GM21786 (cell line): ENCODE measurements around the gene LPP.

Experiments used
- ATAC-seq: cut with Tn5 transposase; IDR thresholded peaks from one replicate; pipeline ENCODE4 v1.9.1; 2021; ENCODE audit not compliant: unreplicated experiment

Gene LPP

DNA sequence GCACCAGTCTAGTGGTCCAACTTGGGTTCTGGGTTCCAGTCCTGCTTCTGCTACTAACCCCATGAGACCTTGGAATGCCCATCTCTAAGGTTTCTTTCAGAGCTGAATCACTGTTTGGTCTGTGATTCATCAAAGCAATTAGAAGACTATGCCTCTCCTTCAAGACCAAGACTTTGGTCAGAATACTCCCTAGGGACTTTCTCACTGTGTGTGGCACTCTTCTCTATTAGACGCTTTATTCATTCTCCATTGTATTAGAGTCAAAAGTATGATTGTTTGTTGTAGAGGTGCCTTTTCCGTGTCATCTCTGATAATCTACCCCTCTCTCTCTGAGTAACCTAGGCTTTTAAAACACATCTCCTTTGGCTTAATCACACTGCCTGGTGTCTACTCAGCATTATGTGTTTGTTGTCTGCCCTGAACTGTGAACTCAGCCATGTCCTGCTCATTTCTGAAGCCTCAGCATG, 90.5 kb downstream of the LPP start:
- ATAC-seq: no peak

DNA sequence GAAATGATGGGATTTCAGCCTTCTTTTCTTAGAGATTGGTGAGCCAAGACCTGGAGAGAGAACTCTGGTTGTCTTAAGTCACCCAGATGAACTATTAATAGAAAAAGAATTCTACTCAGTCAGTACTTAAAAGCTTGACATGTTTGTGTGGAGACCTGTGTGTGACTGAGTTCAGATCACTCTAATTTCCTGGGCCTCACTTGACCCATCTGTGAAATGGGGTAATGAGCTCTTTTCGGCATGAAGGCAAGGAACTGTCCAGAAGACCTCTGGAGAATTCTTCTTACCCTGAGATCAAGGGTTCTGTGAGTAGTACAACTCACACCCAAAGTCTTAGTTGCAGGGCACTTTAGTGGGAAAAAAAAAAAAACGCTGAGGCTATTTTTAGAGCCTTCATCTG, 92.9 kb downstream of the LPP start:
- ATAC-seq: no peak

DNA sequence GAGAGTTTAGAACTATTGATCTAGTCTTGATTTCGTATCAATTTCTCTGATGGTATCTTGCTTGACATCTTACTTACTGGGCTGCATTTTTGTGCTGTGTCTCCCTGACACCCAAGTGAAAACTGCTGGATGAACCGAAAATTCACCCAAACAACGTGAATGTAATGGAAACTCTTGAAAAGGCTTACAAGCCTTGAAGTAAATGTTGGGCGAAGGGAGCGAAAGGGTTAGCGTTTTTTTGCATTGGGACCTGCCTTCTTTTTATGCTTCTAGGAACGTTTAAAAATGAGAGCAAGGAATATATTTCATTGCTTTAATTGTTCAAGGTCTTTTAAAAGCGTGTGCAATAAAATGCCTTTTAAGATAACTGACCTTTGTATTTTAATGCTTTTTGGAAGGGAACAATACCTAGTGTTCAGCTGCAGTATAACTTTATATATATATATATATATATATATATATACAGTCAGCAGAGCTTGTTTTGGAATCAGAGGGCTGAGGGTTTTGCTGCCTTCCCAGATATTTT, 94.1 kb downstream of the LPP start:
- ATAC-seq: no peak

GRCh38 chr3:188253123-188253793, 99.3 kb downstream of the LPP start:
- ATAC-seq: no peak

DNA sequence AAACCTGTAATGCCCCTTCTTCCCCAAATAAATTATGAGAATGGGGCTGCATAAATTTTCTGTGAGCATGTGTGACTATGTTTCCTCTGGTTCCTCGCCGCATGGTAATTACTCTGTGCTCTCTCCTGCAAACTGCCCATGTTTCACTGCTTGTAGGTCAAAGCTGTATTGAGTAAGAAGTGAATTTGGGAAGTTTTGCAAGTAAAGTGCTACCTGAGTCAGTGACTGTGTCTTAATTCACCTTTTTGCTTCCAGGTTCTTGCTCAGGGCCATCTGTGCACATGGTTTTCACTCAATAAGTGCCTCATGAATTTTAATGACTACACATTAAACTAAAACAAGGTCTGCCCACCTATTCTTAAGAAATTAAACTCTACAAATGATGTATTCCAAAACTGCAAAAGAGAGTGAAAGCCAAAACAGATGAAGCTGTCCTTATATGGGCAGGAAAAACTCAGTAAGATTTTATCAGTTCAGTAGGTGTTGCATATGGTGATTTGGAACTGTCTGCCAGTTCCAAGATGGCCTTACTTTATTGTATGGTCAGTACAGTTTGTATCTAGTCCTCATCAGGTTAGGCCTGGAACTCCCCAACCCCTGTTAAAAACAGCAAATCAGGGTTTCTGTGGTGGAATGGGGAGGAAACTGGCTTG, 100.0 kb downstream of the LPP start:
- ATAC-seq: no peak

DNA sequence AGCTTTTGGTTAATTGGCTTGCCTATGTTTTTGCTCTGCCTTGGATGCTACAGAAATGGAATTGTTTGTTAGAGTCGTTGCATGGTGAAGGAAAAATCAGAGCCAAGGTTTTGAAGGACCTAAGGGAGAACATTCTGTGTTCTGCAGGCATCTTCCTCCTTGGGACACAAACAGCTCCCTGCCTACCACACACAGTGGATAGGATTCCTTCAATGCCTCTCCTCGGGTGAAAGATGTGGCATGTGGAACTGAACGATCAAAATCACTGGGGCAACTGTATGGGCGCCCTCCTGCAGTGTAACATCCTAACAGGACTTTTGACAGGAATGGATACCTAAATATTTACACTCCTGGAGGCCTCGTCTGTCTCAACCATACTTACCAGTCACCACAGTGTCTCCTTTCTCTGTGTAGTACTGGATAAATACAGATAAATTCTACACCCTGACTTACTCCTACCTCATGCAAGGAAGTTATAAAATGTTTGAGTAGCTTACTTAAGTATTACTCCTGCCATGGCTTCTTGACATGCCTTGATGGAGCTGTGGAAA, 100.6 kb downstream of the LPP start:
- ATAC-seq: no peak

GRCh38 chr3:188255190-188255589, 101.2 kb downstream of the LPP start:
- ATAC-seq: no peak

DNA sequence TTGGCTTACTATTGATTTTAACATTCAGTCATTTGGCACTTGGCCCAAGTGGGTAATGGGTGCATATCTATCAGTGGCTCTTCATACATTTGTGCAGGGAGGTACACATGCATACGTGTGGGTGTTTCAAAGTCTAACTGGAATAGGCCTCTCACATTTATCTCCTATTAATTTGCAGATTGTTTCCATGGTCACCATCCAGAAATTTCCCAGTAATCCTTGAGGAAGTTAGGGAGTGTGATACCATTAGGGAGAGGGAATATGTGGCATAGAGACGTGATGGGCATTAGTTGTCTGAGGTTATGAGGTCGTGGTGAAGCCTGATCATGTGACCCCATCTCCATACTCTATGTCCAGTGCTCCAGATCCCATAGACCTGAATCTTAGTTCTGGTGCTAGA, 102.8 kb downstream of the LPP start:
- no peak for ATAC-seq

- ATAC-seq: no peak
Observed at GRCh38 chr3:188257384-188258026, 103.5 kb downstream of the LPP start.

DNA sequence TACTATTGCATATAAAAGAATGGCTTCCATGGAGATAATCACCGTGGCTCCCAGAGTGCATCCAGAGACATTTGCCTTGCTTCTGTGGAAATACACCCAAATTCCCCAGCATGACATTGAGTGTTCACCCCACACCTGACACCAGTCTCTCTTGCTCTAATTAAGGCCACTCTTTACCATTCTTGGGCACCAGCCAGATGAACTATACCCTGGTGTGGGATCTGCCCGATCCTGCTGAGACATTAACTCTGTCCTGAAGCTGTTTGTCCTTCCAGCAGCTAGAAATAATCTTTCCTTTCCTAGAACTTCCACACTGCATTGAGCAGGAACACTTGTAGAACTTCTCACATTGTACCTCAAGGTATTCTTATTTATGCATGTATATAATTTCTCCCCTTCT, 105.2 kb downstream of the LPP start:
- ATAC-seq: no peak

GRCh38 chr3:188259596-188259995, 105.6 kb downstream of the LPP start:
- no peak for ATAC-seq

DNA sequence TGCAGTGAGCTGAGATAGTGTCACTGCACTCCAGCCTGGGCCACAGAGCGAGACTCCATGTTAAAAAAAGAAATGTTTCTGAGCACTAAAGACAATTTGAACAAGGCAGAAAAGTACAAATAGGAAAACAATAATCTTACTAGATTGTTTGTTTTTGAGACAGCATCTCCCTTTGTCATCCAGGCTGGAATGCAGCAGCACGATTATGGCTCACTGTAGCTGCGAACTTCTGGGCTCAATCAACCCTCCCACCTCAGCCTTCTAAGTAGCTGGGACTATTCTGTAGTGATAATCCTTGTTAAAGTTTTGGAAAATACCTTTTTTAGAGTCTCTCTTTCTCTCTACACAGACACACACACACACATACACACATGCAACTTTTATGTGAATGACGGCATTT, 107.1 kb downstream of the LPP start:
- no peak for ATAC-seq

DNA sequence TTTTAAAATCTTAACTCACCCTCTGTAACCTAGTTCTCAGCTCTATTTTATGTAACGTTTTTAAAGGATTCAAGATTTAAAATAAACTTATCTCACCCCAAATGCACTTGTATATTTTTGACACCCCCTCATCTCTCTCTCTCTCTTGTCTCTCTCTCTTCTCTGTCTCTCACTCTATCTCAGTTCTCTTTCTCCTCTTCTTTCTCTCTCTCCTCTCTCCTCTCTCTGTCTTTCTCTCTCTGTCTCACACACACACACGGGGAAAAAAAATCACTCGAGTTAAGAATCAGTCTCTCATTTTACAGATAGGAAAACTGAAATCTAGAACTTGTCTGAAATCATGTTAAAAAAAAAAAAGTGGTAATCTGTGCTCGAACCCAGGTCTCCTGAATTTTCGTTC, 108.5 kb downstream of the LPP start:
- no peak for ATAC-seq

DNA sequence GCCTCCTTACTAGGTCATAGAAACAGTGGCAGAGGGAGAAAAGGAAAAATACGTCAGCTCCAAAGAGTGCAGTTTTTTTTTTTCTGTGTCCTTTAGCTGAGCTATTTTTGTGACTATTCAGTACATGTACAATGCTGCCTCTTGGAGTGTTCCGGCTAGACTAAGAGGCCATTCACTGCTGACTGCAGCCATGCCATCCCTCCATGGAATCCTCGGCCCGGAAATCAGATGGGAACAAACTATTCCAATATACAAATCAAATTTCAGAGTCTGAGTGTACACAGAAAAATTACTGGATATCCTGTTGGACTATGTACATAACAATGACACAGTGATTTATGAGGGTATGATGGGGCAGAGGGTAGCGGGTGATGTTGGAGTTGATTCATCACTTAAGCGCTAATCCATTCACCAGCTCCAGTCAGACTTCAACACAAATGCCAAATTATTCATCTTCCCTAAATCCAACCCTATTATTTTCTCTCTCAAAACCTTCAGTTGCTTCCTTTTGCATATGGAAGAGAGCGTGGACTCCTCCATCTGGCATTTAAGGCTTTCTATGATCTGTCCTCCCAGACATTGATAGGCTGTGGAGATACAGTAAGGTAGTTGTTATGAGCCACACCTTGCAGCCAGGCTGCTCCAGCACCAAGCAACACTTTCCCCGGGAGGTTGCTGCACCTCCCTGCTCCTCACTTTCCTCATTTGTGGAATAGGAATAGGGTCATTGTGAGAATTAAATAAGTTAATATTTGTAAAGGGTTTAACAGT, 109.1 kb downstream of the LPP start:
- no peak for ATAC-seq

- ATAC-seq: no peak
Observed at GRCh38 chr3:188264226-188265207, 110.6 kb downstream of the LPP start.

DNA sequence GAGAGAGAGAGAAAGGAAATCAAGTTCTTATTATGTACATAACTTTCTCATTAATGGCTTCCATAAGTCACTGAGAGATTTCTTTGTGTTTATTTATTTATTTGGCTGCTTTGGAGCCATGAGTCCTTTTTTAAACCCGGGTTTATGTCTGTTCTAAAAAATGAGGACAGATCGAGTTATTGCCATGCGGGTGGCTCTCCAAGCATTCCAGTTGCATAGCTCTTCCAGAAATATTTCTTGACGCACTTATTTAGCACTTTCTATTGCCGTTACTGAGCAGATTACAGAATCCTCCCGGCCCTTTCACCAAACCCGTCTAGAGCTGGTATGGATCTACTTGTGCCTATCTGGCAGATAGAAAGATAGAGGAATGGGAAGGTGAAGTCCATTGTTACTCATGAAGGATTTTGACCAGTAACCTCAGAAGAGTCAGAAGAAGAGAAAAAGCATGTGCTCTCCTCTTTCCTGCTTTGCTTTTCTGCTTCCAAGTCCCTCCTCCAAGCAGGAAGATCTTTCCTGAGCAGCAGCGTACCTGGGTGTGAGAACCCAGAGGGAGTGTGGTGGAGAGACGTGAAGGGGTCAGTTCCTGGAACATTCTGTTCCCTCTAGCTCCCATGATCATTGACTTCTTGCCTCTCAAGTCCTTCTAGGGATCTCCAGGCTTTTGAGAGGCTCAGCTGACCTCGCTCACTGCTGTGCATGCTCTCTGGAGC, 112.8 kb downstream of the LPP start:
- no peak for ATAC-seq

- no peak for ATAC-seq
Observed at GRCh38 chr3:188267790-188268335, 113.9 kb downstream of the LPP start.

- no peak for ATAC-seq
Observed at GRCh38 chr3:188268336-188268735, 114.4 kb downstream of the LPP start.

DNA sequence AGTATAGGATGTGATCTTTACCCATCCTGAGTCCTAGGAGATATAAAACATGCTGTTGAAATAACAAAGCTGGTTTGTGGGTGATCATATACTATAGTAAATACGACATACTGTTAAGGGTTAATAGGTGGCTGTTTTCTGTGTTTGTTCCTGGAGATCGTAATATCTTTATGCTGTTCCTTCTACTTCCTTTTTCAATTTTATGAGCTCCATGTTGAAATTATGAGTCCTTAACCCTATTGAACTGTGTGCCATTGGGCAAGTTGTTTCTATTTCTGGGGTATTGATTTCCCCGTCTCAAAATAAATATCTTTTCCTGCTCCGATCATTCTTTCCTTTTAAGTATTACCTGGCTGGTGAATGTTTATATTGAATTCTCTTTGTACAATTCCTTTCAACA, 115.1 kb downstream of the LPP start:
- ATAC-seq: no peak
